Erythroblast (primary cell): Measurements from ENCODE around the gene PISD.

Experiments
- GATA1 ChIP-seq: IDR thresholded peaks from 2 replicates; pipeline ENCODE4 v1.6.1; 2011; ENCODE audit warnings: low read depth, mild to moderate bottlenecking, control low read depth, low read length, moderate library complexity
- POLR2A ChIP-seq: IDR thresholded peaks from 2 replicates; pipeline ENCODE4 v1.6.1; 2011; ENCODE audit warnings: mild to moderate bottlenecking, low read length

- TF ChIP-seq POLR2A (no peak), GATA1 (no peak)
These were observed 50.8 kb downstream of the PISD start for GRCh38 chr22:31611061-31611760.
